ENCODE results near the gene MIOS.

The MIOS gene

DNA sequence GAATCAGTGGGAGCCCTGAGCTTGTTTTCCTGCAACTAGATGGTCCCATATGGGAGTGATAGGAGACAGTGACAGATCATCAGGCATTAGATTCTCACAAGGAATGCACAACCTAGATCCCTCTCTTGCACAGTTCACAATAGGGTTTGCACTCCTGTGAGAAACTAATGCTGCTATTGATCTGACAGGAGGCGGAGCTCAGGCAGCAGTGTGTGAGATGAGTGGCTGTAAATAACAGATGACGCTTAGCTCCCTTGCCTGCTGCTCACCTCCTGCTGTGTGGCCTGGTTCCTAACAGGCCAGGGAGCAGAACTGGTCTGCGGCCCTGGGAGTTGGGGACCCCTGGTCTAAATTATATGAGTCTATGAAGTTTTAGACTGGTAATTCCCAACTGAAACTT is 3.9 kb downstream of the MIOS start:
- Histone ChIP-seq H3K27me3 (ENCODE audit: control insufficient read depth, low read length) (no peaks in the 10 kb centered on the region), H3K79me2 (ENCODE audit: control insufficient read depth, low read length) (peaks cover 67% of the 10 kb centered on the region), H4K20me1 (ENCODE audit: control insufficient read depth, insufficient read depth, low read depth, low read length) (peaks cover 6% of the 10 kb centered on the region; the same call in 1 of the 2 replicates), H3K36me3 (ENCODE audit: control insufficient read depth, low read length) (peaks cover 63% of the 10 kb centered on the region), H3K9me2 (replicated peaks; ENCODE audit: control insufficient read depth, low read length) (no peaks in the 10 kb centered on the region), H3K27ac (ENCODE audit: low read depth, low read length) (no peak overlapping the region), H3K4me3 (ENCODE audit: low read length) (no peak overlapping the region), H3K9me3 (ENCODE audit: control insufficient read depth, insufficient read depth, low read length) (no peaks in the 10 kb centered on the region), H3F3A (ENCODE audit: control insufficient read depth, insufficient read depth) (peaks cover 17% of the 10 kb centered on the region), H3K4me1 (ENCODE audit: control insufficient read depth, low read length) (peaks cover 41% of the 10 kb centered on the region), H3K4me2 (ENCODE audit: low read length) (no peak overlapping the region)
- no peak for TF ChIP-seq CTCF (IDR thresholded peaks at IDR 0.05; ENCODE audit: low read depth, low read length, poor library complexity, severe bottlenecking)

DNA sequence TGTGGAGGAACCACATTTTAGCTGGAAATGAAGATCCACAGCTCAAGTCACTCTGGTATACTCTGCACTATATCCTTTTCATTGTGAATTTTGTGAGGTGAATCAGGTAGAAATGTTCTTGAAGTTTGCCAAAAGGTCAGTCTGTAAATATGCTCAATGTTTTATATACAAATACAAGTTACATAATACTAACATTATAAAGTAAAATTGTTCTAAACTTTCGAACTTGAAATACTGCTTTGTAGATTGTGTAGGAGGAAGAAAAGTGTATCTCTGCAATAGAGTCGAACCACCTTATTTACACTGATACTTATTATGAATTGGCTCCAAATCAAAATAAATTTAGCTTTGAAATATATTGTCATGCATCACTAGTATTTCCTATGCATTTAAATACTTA is 7.0 kb downstream of the MIOS start:
- H3K79me2 ChIP-seq (ENCODE audit: control insufficient read depth, low read length), result peaks cover 71% of the 10 kb centered on the region
- TF ChIP-seq CTCF (IDR thresholded peaks at IDR 0.05; ENCODE audit: low read depth, low read length, poor library complexity, severe bottlenecking) (no peak), EZH2phosphoT487 (IDR thresholded peaks at IDR 0.05; ENCODE audit: borderline replicate concordance, low read length) (no peak)
- peaks cover 11% of the 10 kb centered on the region for H4K20me1 ChIP-seq (ENCODE audit: control insufficient read depth, insufficient read depth, low read depth, low read length)
- H3F3A ChIP-seq (ENCODE audit: control insufficient read depth, insufficient read depth), result peaks cover 6% of the 10 kb centered on the region
- H3K9me2 ChIP-seq (replicated peaks; ENCODE audit: control insufficient read depth, low read length), result no peaks in the 10 kb centered on the region
- no peaks in the 10 kb centered on the region for H3K9me3 ChIP-seq (ENCODE audit: control insufficient read depth, insufficient read depth, low read length)
- H3K4me1 ChIP-seq (ENCODE audit: control insufficient read depth, low read length), result peaks cover 44% of the 10 kb centered on the region
- H3K27ac ChIP-seq (ENCODE audit: low read depth, low read length), result no peak overlapping the region
- no peak overlapping the region for H3K4me3 ChIP-seq (ENCODE audit: low read length)
- no peaks in the 10 kb centered on the region for H3K27me3 ChIP-seq (ENCODE audit: control insufficient read depth, low read length)
- H3K36me3 ChIP-seq (ENCODE audit: control insufficient read depth, low read length), result peaks cover 61% of the 10 kb centered on the region
- no peak overlapping the region for H3K4me2 ChIP-seq (ENCODE audit: low read length)

GRCh38 chr7:7576344-7576743 is 9.7 kb downstream of the MIOS start:
- H3K36me3 ChIP-seq (ENCODE audit: control insufficient read depth, low read length), result peaks cover 47% of the 10 kb centered on the region
- H3K79me2 ChIP-seq (ENCODE audit: control insufficient read depth, low read length), result peaks cover 51% of the 10 kb centered on the region

More at GRCh38 chr7:7576344-7576743, 9.7 kb downstream of the MIOS start:
- no peaks in the 10 kb centered on the region for H3K9me3 ChIP-seq (ENCODE audit: control insufficient read depth, insufficient read depth, low read length)
- H3K4me3 ChIP-seq (ENCODE audit: low read length), result no peak overlapping the region
- H3K4me1 ChIP-seq (ENCODE audit: control insufficient read depth, low read length), result peaks cover 22% of the 10 kb centered on the region
- no peaks in the 10 kb centered on the region for H3K27me3 ChIP-seq (ENCODE audit: control insufficient read depth, low read length)
- TF ChIP-seq CTCF (IDR thresholded peaks at IDR 0.05; ENCODE audit: low read depth, low read length, poor library complexity, severe bottlenecking) (no peak), EZH2phosphoT487 (IDR thresholded peaks at IDR 0.05; ENCODE audit: borderline replicate concordance, low read length) (no peak)
- no peaks in the 10 kb centered on the region for H3F3A ChIP-seq (ENCODE audit: control insufficient read depth, insufficient read depth)
- no peaks in the 10 kb centered on the region for H3K9me2 ChIP-seq (replicated peaks; ENCODE audit: control insufficient read depth, low read length)
- H4K20me1 ChIP-seq (ENCODE audit: control insufficient read depth, insufficient read depth, low read depth, low read length), result peaks cover 5% of the 10 kb centered on the region; the same call in 1 of the 2 replicates
- H3K4me2 ChIP-seq (ENCODE audit: low read length), result no peak overlapping the region
- H3K27ac ChIP-seq (ENCODE audit: low read depth, low read length), result no peak overlapping the region

All from DOHH2 (cell line).